NCI-H2196 treated with DMSO at 0.1 percent for 48 hours (cell line): ENCODE data around the gene C12orf76.
"Not testable (repeated sequence)": the region's sequence is repeated elsewhere in the genome, so short reads cannot be mapped to it uniquely, and the experiment has no call there.

Experiments
- DNase-seq: peaks from one replicate; lab custom pipeline; 2025; ENCODE audit not compliant: unreplicated experiment; lab: John Stamatoyannopoulos, UW

C12orf76 gene

GRCh38 chr12:110048242-110049027 is at the start of gene C12orf76:
Gene C12orf76 (minus strand): TSS chr12:110048522. CDS start chr12:110048495, 27 bp downstream.
- DNase-seq, result peak; percentile 97

- DNase-seq, result no peak
Measured at GRCh38 chr12:110093631-110094311, 45.4 kb upstream of the C12orf76 start.

GRCh38 chr12:110091136-110091711 is 42.9 kb upstream of the C12orf76 start:
- no peak for DNase-seq

GRCh38 chr12:110090266-110091135 is 42.2 kb upstream of the C12orf76 start:
- no peak for DNase-seq

- DNase-seq, result no peak
Measured at GRCh38 chr12:110088936-110089335, 40.6 kb upstream of the C12orf76 start.

- DNase-seq, result not testable (repeated sequence)
Measured at GRCh38 chr12:110088216-110088615, 39.9 kb upstream of the C12orf76 start.

GRCh38 chr12:110084314-110085015 is 36.1 kb upstream of the C12orf76 start:
- no peak for DNase-seq

GRCh38 chr12:110080410-110080809 is 32.1 kb upstream of the C12orf76 start:
- no peak for DNase-seq

GRCh38 chr12:110079477-110080400 is 31.4 kb upstream of the C12orf76 start:
- DNase-seq, result no peak

- DNase-seq, result no peak
Measured at GRCh38 chr12:110077800-110078199, 29.5 kb upstream of the C12orf76 start.

- no peak for DNase-seq
Measured at GRCh38 chr12:110075880-110076279, 27.6 kb upstream of the C12orf76 start.

- no peak for DNase-seq
Measured at GRCh38 chr12:110074089-110074488, 25.8 kb upstream of the C12orf76 start.

- DNase-seq, result peak; percentile 22
Measured at GRCh38 chr12:110073049-110073831, 24.9 kb upstream of the C12orf76 start.

- DNase-seq, result not testable (repeated sequence)
Measured at GRCh38 chr12:110072636-110073035, 24.3 kb upstream of the C12orf76 start.

GRCh38 chr12:110071967-110072366 is 23.6 kb upstream of the C12orf76 start:
- no peak for DNase-seq

- DNase-seq, result no peak
Measured at GRCh38 chr12:110071504-110071903, 23.2 kb upstream of the C12orf76 start.

GRCh38 chr12:110068654-110069053 is 20.3 kb upstream of the C12orf76 start:
- no peak for DNase-seq

- not testable (repeated sequence) for DNase-seq
Measured at GRCh38 chr12:110068115-110068514, 19.8 kb upstream of the C12orf76 start.

GRCh38 chr12:110067531-110067930 is 19.2 kb upstream of the C12orf76 start:
- DNase-seq, result no peak
